K562 (cell line): ENCODE measurements around the gene IL26. TPM values are rescaled to one million over a fixed set of nuclear protein-coding genes. Genes with fewer than 3 reads are reported as not detected.

Source experiments
- E2F8 ChIP-seq: fragments of 450-650 bp; IDR thresholded peaks from 2 replicates; pipeline ENCODE4 v1.7.1; 2018; ENCODE audit warnings: mild to moderate bottlenecking, low read depth; ENCODE audit not compliant: partially characterized antibody
- ETV1 ChIP-seq: fragments of 450-650 bp; conservative IDR thresholded peaks from 2 replicates; pipeline ENCODE4 v1.6.1; 2016; ENCODE audit warnings: missing genetic modification characterization, control low read depth, low read depth, missing compliant biosample characterization
- MCM2 ChIP-seq: fragments of 450-650 bp; IDR thresholded peaks from 2 replicates; pipeline ENCODE4 v1.6.1; 2017; ENCODE audit warnings: low read depth, mild to moderate bottlenecking
- SMAD4 ChIP-seq: fragments of 250-450 bp; sonication (Bioruptor Pico); conservative IDR thresholded peaks from 2 replicates; pipeline ENCODE4 v1.8.0; 2021; ENCODE audit warnings: inconsistent platforms, mild to moderate bottlenecking, moderate library complexity
- STAT5B ChIP-seq: fragments of 250-450 bp; sonication (Bioruptor Pico); IDR thresholded peaks from 2 replicates; pipeline ENCODE4 v1.8.0; 2021; ENCODE audit warnings: mild to moderate bottlenecking, inconsistent platforms
- TAF1 ChIP-seq: IDR thresholded peaks from 2 replicates; pipeline ENCODE4 v1.6.1; 2011; ENCODE audit warnings: mild to moderate bottlenecking, low read length, moderate library complexity; ENCODE audit not compliant: insufficient read depth, control insufficient read depth, severe bottlenecking; ENCODE audit errors: extremely low read depth
- polyA plus RNA-seq, 8 experiments: library from polyadenylated mRNA; depleted of rRNA in 4 of 8; stranded (reverse) in 5 of 8; unstranded in 3 of 8; fragments of >200 nt; fragmentation: Nextera tagmentation in 2 of 8; fragmentation: Illumina TruSeq in 1 of 8; extraction: Ambion mirVana in 2 of 8; extraction: Trizol in 1 of 8; gene quantifications; 2 replicates each; pipeline versions ENCODE4 v1.2.1 to v1.2.3, GENCODE V29; 2011 to 2014; ENCODE audit warnings: inconsistent platforms in 1 of 8, missing spikeins in 1 of 8
- total RNA-seq, 7 experiments: library from RNA; depleted of rRNA in 6 of 7; stranded (reverse); fragments of >200 nt in 6 of 7; fragmentation: Illumina TruSeq in 2 of 7; extraction: Trizol in 2 of 7; gene quantifications; 2 replicates each; pipeline versions ENCODE4 v1.2.1 to v1.2.3, GENCODE V29; 2011 to 2021; ENCODE audit warnings: low replicate concordance in 1 of 7
- TF ChIP-seq, protein P1 (sequence below): fragments of 450-650 bp; IDR thresholded peaks from 2 replicates; pipeline ENCODE4 v1.6.1; 2016; ENCODE audit warnings: mild to moderate bottlenecking, moderate library complexity
- TF ChIP-seq, protein P2 (sequence below): sonication (generic); formaldehyde crosslinking; IDR thresholded peaks from 2 replicates; pipeline ENCODE4 v1.8.1; 2023; ENCODE audit warnings: mild to moderate bottlenecking, missing genetic modification reagents
- TF ChIP-seq, protein P3 (sequence below): sonication (generic); formaldehyde crosslinking; IDR thresholded peaks from 2 replicates; pipeline ENCODE4 v1.8.0; 2022; ENCODE audit warnings: mild to moderate bottlenecking, missing genetic modification reagents

IL26 gene
- total and polyA plus RNA-seq, 9 of the 15 experiments (the other 6 are each of a cell fraction or from before 2014, with no cell fraction given): not detected

GRCh38 chr12:68240079-68240478, 14.5 kb upstream of the IL26 start (continued):
- TF ChIP-seq E2F8: no peak
- TF ChIP-seq MCM2: no peak
- TF ChIP-seq, protein P1, sequence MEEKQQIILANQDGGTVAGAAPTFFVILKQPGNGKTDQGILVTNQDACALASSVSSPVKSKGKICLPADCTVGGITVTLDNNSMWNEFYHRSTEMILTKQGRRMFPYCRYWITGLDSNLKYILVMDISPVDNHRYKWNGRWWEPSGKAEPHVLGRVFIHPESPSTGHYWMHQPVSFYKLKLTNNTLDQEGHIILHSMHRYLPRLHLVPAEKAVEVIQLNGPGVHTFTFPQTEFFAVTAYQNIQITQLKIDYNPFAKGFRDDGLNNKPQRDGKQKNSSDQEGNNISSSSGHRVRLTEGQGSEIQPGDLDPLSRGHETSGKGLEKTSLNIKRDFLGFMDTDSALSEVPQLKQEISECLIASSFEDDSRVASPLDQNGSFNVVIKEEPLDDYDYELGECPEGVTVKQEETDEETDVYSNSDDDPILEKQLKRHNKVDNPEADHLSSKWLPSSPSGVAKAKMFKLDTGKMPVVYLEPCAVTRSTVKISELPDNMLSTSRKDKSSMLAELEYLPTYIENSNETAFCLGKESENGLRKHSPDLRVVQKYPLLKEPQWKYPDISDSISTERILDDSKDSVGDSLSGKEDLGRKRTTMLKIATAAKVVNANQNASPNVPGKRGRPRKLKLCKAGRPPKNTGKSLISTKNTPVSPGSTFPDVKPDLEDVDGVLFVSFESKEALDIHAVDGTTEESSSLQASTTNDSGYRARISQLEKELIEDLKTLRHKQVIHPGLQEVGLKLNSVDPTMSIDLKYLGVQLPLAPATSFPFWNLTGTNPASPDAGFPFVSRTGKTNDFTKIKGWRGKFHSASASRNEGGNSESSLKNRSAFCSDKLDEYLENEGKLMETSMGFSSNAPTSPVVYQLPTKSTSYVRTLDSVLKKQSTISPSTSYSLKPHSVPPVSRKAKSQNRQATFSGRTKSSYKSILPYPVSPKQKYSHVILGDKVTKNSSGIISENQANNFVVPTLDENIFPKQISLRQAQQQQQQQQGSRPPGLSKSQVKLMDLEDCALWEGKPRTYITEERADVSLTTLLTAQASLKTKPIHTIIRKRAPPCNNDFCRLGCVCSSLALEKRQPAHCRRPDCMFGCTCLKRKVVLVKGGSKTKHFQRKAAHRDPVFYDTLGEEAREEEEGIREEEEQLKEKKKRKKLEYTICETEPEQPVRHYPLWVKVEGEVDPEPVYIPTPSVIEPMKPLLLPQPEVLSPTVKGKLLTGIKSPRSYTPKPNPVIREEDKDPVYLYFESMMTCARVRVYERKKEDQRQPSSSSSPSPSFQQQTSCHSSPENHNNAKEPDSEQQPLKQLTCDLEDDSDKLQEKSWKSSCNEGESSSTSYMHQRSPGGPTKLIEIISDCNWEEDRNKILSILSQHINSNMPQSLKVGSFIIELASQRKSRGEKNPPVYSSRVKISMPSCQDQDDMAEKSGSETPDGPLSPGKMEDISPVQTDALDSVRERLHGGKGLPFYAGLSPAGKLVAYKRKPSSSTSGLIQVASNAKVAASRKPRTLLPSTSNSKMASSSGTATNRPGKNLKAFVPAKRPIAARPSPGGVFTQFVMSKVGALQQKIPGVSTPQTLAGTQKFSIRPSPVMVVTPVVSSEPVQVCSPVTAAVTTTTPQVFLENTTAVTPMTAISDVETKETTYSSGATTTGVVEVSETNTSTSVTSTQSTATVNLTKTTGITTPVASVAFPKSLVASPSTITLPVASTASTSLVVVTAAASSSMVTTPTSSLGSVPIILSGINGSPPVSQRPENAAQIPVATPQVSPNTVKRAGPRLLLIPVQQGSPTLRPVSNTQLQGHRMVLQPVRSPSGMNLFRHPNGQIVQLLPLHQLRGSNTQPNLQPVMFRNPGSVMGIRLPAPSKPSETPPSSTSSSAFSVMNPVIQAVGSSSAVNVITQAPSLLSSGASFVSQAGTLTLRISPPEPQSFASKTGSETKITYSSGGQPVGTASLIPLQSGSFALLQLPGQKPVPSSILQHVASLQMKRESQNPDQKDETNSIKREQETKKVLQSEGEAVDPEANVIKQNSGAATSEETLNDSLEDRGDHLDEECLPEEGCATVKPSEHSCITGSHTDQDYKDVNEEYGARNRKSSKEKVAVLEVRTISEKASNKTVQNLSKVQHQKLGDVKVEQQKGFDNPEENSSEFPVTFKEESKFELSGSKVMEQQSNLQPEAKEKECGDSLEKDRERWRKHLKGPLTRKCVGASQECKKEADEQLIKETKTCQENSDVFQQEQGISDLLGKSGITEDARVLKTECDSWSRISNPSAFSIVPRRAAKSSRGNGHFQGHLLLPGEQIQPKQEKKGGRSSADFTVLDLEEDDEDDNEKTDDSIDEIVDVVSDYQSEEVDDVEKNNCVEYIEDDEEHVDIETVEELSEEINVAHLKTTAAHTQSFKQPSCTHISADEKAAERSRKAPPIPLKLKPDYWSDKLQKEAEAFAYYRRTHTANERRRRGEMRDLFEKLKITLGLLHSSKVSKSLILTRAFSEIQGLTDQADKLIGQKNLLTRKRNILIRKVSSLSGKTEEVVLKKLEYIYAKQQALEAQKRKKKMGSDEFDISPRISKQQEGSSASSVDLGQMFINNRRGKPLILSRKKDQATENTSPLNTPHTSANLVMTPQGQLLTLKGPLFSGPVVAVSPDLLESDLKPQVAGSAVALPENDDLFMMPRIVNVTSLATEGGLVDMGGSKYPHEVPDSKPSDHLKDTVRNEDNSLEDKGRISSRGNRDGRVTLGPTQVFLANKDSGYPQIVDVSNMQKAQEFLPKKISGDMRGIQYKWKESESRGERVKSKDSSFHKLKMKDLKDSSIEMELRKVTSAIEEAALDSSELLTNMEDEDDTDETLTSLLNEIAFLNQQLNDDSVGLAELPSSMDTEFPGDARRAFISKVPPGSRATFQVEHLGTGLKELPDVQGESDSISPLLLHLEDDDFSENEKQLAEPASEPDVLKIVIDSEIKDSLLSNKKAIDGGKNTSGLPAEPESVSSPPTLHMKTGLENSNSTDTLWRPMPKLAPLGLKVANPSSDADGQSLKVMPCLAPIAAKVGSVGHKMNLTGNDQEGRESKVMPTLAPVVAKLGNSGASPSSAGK: 0 out of 2 replicates have a peak, but pooled peaks have one; percentile 27
- no peak for TF ChIP-seq ETV1 (tag)
- TF ChIP-seq STAT5B (CRISPR knock-in tag): no peak
- TF ChIP-seq SMAD4 (CRISPR knock-in tag): 0 out of 2 replicates have a peak, but pooled peaks have one; percentile 23
- TF ChIP-seq, protein P2, sequence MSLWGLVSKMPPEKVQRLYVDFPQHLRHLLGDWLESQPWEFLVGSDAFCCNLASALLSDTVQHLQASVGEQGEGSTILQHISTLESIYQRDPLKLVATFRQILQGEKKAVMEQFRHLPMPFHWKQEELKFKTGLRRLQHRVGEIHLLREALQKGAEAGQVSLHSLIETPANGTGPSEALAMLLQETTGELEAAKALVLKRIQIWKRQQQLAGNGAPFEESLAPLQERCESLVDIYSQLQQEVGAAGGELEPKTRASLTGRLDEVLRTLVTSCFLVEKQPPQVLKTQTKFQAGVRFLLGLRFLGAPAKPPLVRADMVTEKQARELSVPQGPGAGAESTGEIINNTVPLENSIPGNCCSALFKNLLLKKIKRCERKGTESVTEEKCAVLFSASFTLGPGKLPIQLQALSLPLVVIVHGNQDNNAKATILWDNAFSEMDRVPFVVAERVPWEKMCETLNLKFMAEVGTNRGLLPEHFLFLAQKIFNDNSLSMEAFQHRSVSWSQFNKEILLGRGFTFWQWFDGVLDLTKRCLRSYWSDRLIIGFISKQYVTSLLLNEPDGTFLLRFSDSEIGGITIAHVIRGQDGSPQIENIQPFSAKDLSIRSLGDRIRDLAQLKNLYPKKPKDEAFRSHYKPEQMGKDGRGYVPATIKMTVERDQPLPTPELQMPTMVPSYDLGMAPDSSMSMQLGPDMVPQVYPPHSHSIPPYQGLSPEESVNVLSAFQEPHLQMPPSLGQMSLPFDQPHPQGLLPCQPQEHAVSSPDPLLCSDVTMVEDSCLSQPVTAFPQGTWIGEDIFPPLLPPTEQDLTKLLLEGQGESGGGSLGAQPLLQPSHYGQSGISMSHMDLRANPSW: no peak
- no peak for TF ChIP-seq TAF1
- TF ChIP-seq, protein P3, sequence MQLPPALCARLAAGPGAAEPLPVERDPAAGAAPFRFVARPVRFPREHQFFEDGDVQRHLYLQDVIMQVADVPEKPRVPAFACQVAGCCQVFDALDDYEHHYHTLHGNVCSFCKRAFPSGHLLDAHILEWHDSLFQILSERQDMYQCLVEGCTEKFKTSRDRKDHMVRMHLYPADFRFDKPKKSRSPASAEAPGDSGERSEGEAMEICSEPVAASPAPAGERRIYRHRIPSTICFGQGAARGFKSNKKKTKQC: no peak
